ENCODE data around the gene OSBPL10. TPM values are rescaled to one million over a fixed set of nuclear protein-coding genes. Genes with fewer than 3 reads are reported as not detected.

The OSBPL10 gene
- total RNA-seq, 1 donor from 2014 or later: 8.4 TPM

DNA sequence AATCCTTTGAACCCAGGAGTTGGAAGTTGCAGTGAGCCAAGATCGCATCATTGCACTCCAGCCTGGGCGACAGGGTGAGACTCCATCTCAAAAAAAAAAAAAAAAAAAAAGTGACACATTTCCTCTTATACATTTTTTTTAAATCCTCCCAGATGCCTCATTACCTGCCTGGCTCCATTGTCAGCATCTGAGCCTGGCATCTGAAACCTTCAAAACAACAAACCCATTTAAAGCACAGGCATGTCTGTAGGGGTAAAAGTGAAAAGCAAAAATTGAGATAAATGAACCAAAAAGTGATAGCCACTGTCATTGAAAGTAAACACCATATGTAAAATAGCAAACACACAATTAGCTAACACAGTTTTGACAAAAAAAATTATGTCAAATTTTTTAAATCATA lies 38.6 kb downstream of the OSBPL10 start:
- H3K79me2 ChIP-seq (ENCODE audit: low read depth): no peaks in the 10 kb centered on the region
- no peak overlapping the region for H3K9ac ChIP-seq
- H3K4me3 ChIP-seq: no peak overlapping the region
- no peaks in the 10 kb centered on the region for H3K27me3 Mint-ChIP-seq (ENCODE audit: insufficient read depth, low read depth)
- no peak overlapping the region for H3K4me3 Mint-ChIP-seq
- no peaks in the 10 kb centered on the region for H4K20me1 ChIP-seq (ENCODE audit: low read depth)
- H3K27ac ChIP-seq: no peak overlapping the region
- no peak for TF ChIP-seq EZH2phosphoT487 (IDR thresholded peaks at IDR 0.05)
- TF ChIP-seq, protein P1, sequence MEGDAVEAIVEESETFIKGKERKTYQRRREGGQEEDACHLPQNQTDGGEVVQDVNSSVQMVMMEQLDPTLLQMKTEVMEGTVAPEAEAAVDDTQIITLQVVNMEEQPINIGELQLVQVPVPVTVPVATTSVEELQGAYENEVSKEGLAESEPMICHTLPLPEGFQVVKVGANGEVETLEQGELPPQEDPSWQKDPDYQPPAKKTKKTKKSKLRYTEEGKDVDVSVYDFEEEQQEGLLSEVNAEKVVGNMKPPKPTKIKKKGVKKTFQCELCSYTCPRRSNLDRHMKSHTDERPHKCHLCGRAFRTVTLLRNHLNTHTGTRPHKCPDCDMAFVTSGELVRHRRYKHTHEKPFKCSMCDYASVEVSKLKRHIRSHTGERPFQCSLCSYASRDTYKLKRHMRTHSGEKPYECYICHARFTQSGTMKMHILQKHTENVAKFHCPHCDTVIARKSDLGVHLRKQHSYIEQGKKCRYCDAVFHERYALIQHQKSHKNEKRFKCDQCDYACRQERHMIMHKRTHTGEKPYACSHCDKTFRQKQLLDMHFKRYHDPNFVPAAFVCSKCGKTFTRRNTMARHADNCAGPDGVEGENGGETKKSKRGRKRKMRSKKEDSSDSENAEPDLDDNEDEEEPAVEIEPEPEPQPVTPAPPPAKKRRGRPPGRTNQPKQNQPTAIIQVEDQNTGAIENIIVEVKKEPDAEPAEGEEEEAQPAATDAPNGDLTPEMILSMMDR (IDR thresholded peaks at IDR 0.05): no peak
- no peak for TF ChIP-seq EZH2 (IDR thresholded peaks at IDR 0.05)
- H3K36me3 ChIP-seq: no peaks in the 10 kb centered on the region
- peaks cover 5% of the 10 kb centered on the region for H3K4me1 ChIP-seq
- no peak for DNase-seq (ENCODE audit: low spot score)
- H3K27ac Mint-ChIP-seq: no peak overlapping the region
- H3K36me3 Mint-ChIP-seq: no peaks in the 10 kb centered on the region
- H3K27me3 ChIP-seq: no peaks in the 10 kb centered on the region
- no peaks in the 10 kb centered on the region for H3K9me3 ChIP-seq (ENCODE audit: low read depth)
- no peak overlapping the region for H2AFZ ChIP-seq (replicated peaks)
- H3F3A ChIP-seq (ENCODE audit: low read depth): peaks cover 4% of the 10 kb centered on the region
- H3K4me1 Mint-ChIP-seq: peaks cover 12% of the 10 kb centered on the region
- H3K4me2 ChIP-seq: no peak overlapping the region
- no peaks in the 10 kb centered on the region for H3K9me3 Mint-ChIP-seq

DNA sequence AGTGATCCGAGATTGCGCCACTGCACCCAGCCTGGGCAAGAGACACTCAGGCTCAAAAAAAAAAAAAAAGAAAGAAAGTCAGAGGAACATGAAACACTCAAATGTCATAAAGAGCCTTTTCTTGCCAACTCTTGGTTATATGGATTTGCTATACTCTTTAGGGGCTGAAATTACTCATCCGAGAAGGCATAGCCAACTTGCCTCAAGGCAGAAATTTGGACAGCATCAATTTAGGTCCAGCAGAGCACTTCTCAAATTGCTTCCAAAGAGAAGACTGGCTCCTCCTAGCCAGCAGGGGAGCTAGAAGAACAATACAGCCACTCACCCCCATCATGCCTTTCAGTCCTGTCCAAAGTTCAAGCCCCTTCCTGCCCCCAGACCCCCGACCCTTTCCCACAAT lies 43.8 kb downstream of the OSBPL10 start:
- Histone ChIP-seq H3K4me1 (peaks cover 10% of the 10 kb centered on the region), H3K79me2 (ENCODE audit: low read depth) (no peaks in the 10 kb centered on the region), H3K9ac (no peak overlapping the region), H3K36me3 (no peaks in the 10 kb centered on the region), H4K20me1 (ENCODE audit: low read depth) (no peaks in the 10 kb centered on the region), H3K27me3 (no peaks in the 10 kb centered on the region), H2AFZ (replicated peaks) (no peak overlapping the region), H3K9me3 (ENCODE audit: low read depth) (no peaks in the 10 kb centered on the region), H3F3A (ENCODE audit: low read depth) (peaks cover 4% of the 10 kb centered on the region), H3K27ac (no peak overlapping the region), H3K4me2 (no peak overlapping the region), H3K4me3 (no peak overlapping the region)
- no peaks in the 10 kb centered on the region for H3K9me3 Mint-ChIP-seq
- H3K4me1 Mint-ChIP-seq: no peaks in the 10 kb centered on the region
- no peak for TF ChIP-seq EZH2 (IDR thresholded peaks at IDR 0.05)
- TF ChIP-seq, protein P1 (IDR thresholded peaks at IDR 0.05): no peak
- no peak for TF ChIP-seq EZH2phosphoT487 (IDR thresholded peaks at IDR 0.05)
- DNase-seq (ENCODE audit: low spot score): no peak
- H3K27me3 Mint-ChIP-seq (ENCODE audit: insufficient read depth, low read depth): no peaks in the 10 kb centered on the region
- no peak overlapping the region for H3K27ac Mint-ChIP-seq
- no peaks in the 10 kb centered on the region for H3K36me3 Mint-ChIP-seq
- H3K4me3 Mint-ChIP-seq: no peak overlapping the region

DNA sequence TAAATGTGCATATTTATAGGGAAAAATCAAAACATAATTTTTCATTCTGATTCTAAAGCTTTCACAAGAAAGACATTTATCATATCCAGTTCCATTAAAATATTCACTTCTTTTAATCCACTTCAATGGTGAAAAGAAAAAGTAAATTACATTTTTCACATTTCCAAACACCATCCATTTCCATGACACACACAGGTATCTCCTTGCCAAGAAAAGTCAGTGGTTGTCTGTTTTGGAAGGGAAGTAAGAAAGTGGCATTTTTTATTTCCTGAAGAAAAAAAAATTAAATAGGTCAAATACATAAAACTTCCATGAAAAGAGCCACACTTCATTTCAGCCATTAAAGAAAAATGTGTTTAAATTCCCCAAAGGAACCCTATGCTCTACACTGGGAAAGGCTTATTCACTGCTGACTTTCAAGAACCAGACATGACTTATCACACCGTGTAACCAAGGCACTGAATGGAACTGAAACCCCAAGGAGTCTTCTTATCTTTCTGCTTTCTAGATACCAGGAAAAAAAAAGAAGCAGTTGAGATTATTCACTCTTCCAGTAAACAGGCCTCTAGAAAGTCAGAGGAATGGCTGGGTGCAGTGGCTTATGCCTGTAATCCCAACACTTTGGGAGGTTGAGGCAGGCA lies 44.5 kb downstream of the OSBPL10 start:
- Histone ChIP-seq H4K20me1 (ENCODE audit: low read depth) (no peaks in the 10 kb centered on the region), H3K9ac (no peak overlapping the region), H3K27ac (no peak overlapping the region), H3K36me3 (no peaks in the 10 kb centered on the region), H2AFZ (replicated peaks) (no peak overlapping the region), H3K4me1 (peaks cover 7% of the 10 kb centered on the region), H3F3A (ENCODE audit: low read depth) (peaks cover 2% of the 10 kb centered on the region), H3K27me3 (no peaks in the 10 kb centered on the region), H3K4me3 (no peak overlapping the region), H3K4me2 (no peak overlapping the region), H3K9me3 (ENCODE audit: low read depth) (no peaks in the 10 kb centered on the region), H3K79me2 (ENCODE audit: low read depth) (no peaks in the 10 kb centered on the region)
- TF ChIP-seq EZH2 (IDR thresholded peaks at IDR 0.05): no peak
- H3K9me3 Mint-ChIP-seq: no peaks in the 10 kb centered on the region
- H3K36me3 Mint-ChIP-seq: no peaks in the 10 kb centered on the region
- no peaks in the 10 kb centered on the region for H3K27me3 Mint-ChIP-seq (ENCODE audit: insufficient read depth, low read depth)
- no peak overlapping the region for H3K27ac Mint-ChIP-seq
- DNase-seq (ENCODE audit: low spot score): no peak
- no peaks in the 10 kb centered on the region for H3K4me1 Mint-ChIP-seq
- no peak overlapping the region for H3K4me3 Mint-ChIP-seq

DNA sequence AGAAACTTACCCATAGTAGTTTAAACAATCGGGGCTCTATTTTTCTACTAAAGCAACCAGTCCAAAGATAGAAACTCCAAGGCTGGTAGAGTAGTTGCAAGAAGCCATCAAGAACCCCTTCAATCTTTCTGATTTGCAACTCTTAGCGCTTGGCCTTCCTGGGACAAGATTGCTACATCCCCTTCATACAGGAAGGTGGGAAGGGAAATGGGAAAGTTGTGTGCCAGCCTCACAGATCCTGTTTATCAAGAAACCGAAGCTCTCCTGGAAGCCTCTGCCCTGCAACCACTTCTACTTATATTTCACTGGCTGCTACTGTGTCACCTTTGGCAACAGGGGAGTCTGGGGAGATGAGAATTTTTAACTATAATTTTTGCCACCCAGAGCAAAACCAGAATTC lies 46.2 kb downstream of the OSBPL10 start:
- no peaks in the 10 kb centered on the region for H3K9me3 Mint-ChIP-seq
- Histone ChIP-seq H3K27ac (no peak overlapping the region), H3K4me3 (no peak overlapping the region), H2AFZ (replicated peaks) (no peak overlapping the region), H3K9me3 (ENCODE audit: low read depth) (no peaks in the 10 kb centered on the region), H3K79me2 (ENCODE audit: low read depth) (no peaks in the 10 kb centered on the region), H3F3A (ENCODE audit: low read depth) (no peaks in the 10 kb centered on the region), H3K4me1 (peaks cover 5% of the 10 kb centered on the region), H3K36me3 (no peaks in the 10 kb centered on the region), H4K20me1 (ENCODE audit: low read depth) (no peaks in the 10 kb centered on the region), H3K27me3 (no peaks in the 10 kb centered on the region), H3K4me2 (no peak overlapping the region), H3K9ac (no peak overlapping the region)
- TF ChIP-seq EZH2phosphoT487 (IDR thresholded peaks at IDR 0.05) (no peak), EZH2 (IDR thresholded peaks at IDR 0.05) (no peak)
- TF ChIP-seq, protein P1 (IDR thresholded peaks at IDR 0.05): no peak
- no peaks in the 10 kb centered on the region for H3K27me3 Mint-ChIP-seq (ENCODE audit: insufficient read depth, low read depth)
- no peak overlapping the region for H3K4me3 Mint-ChIP-seq
- no peak overlapping the region for H3K27ac Mint-ChIP-seq
- DNase-seq (ENCODE audit: low spot score): no peak
- H3K4me1 Mint-ChIP-seq: no peaks in the 10 kb centered on the region
- H3K36me3 Mint-ChIP-seq: no peaks in the 10 kb centered on the region

All from neural progenitor cell (in vitro differentiated cells).